SK-N-SH treated with all-trans-retinoic acid at 6 μM for 48 hours (cell line): ENCODE data around the gene NCDN.

Experiments
- ATAC-seq: fragments of 200-7000 bp; cut with Tn5 transposase; 3 replicates; pipeline ENCODE4 v1.9.1; 2020; ENCODE audit warnings: mild to moderate bottlenecking, moderate library complexity
- ARNTL ChIP-seq: fragments of 450-650 bp; formaldehyde crosslinking; IDR thresholded peaks from 2 replicates; pipeline ENCODE4 v1.5.0; 2020; ENCODE audit warnings: low read depth, mild to moderate bottlenecking, moderate library complexity, borderline replicate concordance
- BACH2 ChIP-seq: fragments of 250-450 bp; sonication (Bioruptor Pico); IDR thresholded peaks from 2 replicates; pipeline ENCODE4 v1.9.0; 2021; ENCODE audit warnings: mild to moderate bottlenecking, borderline replicate concordance
- CSDC2 ChIP-seq: fragments of 250-450 bp; sonication (Bioruptor Pico); IDR thresholded peaks from 2 replicates; pipeline ENCODE4 v1.5.0; 2020; ENCODE audit warnings: mild to moderate bottlenecking, moderate library complexity
- ESRRG ChIP-seq: fragments of 250-450 bp; sonication (Bioruptor Pico); IDR thresholded peaks from 2 replicates; pipeline ENCODE4 v1.6.1; 2021; ENCODE audit warnings: mild to moderate bottlenecking
- GLIS3 ChIP-seq: fragments of 250-450 bp; sonication (Bioruptor Pico); IDR thresholded peaks from 2 replicates; pipeline ENCODE4 v1.5.0; 2020; ENCODE audit warnings: mild to moderate bottlenecking, moderate library complexity
- ISL1 ChIP-seq: fragments of 250-450 bp; sonication (Bioruptor Pico); IDR thresholded peaks from 2 replicates; pipeline ENCODE4 v2.1.2; 2022; ENCODE audit warnings: mild to moderate bottlenecking, moderate library complexity
- OSR1 ChIP-seq: fragments of 250-450 bp; sonication (Bioruptor Pico); IDR thresholded peaks from 2 replicates; pipeline ENCODE4 v1.8.0; 2022; ENCODE audit warnings: moderate library complexity, mild to moderate bottlenecking, inconsistent platforms
- PATZ1 ChIP-seq: fragments of 250-450 bp; sonication (Bioruptor Pico); IDR thresholded peaks from 2 replicates; pipeline ENCODE4 v1.8.0; 2020; ENCODE audit warnings: mild to moderate bottlenecking, moderate library complexity, borderline replicate concordance
- PPARA ChIP-seq: fragments of 250-450 bp; sonication (Bioruptor Pico); IDR thresholded peaks from 2 replicates; pipeline ENCODE4 v1.5.0; 2020; ENCODE audit warnings: mild to moderate bottlenecking, borderline replicate concordance
- RARB ChIP-seq: fragments of 250-450 bp; sonication (Bioruptor Pico); IDR thresholded peaks from 2 replicates; pipeline ENCODE4 v1.8.0; 2021; ENCODE audit warnings: mild to moderate bottlenecking, moderate library complexity
- SNAI2 ChIP-seq: fragments of 250-450 bp; sonication (Bioruptor Pico); IDR thresholded peaks from 2 replicates; pipeline ENCODE4 v1.5.0; 2020; ENCODE audit warnings: mild to moderate bottlenecking, moderate library complexity
- TCF4 ChIP-seq: fragments of 250-450 bp; sonication (Bioruptor Pico); IDR thresholded peaks from 2 replicates; pipeline ENCODE4 v1.8.0; 2021; ENCODE audit warnings: mild to moderate bottlenecking, moderate library complexity, borderline replicate concordance
- TOX ChIP-seq: fragments of 250-450 bp; sonication (Bioruptor Pico); IDR thresholded peaks from 2 replicates; pipeline ENCODE4 v1.8.0; 2021; ENCODE audit warnings: mild to moderate bottlenecking, moderate library complexity, borderline replicate concordance
- ZFP3 ChIP-seq: fragments of 250-450 bp; sonication (Bioruptor Pico); IDR thresholded peaks from 2 replicates; pipeline ENCODE4 v1.5.0; 2020; ENCODE audit warnings: mild to moderate bottlenecking, moderate library complexity
- ZFP30 ChIP-seq: fragments of 450-650 bp; formaldehyde crosslinking; IDR thresholded peaks from 2 replicates; pipeline ENCODE4 v1.5.0; 2022; ENCODE audit warnings: mild to moderate bottlenecking, moderate library complexity
- ZNF565 ChIP-seq: fragments of 450-650 bp; formaldehyde crosslinking; conservative IDR thresholded peaks from 2 replicates; pipeline ENCODE4 v1.5.0; 2020; ENCODE audit warnings: low read depth, mild to moderate bottlenecking, moderate library complexity
- ZNF70 ChIP-seq: fragments of 450-650 bp; formaldehyde crosslinking; IDR thresholded peaks from 2 replicates; pipeline ENCODE4 v1.5.0; 2020; ENCODE audit warnings: mild to moderate bottlenecking, moderate library complexity
- ZNF8 ChIP-seq: fragments of 450-650 bp; formaldehyde crosslinking; IDR thresholded peaks from 2 replicates; pipeline ENCODE4 v1.5.0; 2020; ENCODE audit warnings: mild to moderate bottlenecking, moderate library complexity
- TF ChIP-seq, protein P1 (sequence below): fragments of 250-450 bp; sonication (Bioruptor Pico); IDR thresholded peaks from 2 replicates; pipeline ENCODE4 v1.8.0; 2021; ENCODE audit warnings: low read depth, mild to moderate bottlenecking, moderate library complexity, borderline replicate concordance
- TF ChIP-seq, protein P2 (sequence below): fragments of 250-450 bp; sonication (Bioruptor Pico); IDR thresholded peaks from 2 replicates; pipeline ENCODE4 v1.5.1; 2020; ENCODE audit warnings: low read depth, mild to moderate bottlenecking, moderate library complexity
- TF ChIP-seq, protein P3 (sequence below): fragments of 250-450 bp; sonication (Bioruptor Pico); IDR thresholded peaks from 2 replicates; pipeline ENCODE4 v1.5.0; 2020; ENCODE audit warnings: mild to moderate bottlenecking, moderate library complexity
- TF ChIP-seq, protein P4 (sequence below): fragments of 250-450 bp; sonication (Bioruptor Pico); IDR thresholded peaks from 2 replicates; pipeline ENCODE4 v1.5.1; 2021; ENCODE audit warnings: mild to moderate bottlenecking, moderate library complexity

Gene NCDN

DNA sequence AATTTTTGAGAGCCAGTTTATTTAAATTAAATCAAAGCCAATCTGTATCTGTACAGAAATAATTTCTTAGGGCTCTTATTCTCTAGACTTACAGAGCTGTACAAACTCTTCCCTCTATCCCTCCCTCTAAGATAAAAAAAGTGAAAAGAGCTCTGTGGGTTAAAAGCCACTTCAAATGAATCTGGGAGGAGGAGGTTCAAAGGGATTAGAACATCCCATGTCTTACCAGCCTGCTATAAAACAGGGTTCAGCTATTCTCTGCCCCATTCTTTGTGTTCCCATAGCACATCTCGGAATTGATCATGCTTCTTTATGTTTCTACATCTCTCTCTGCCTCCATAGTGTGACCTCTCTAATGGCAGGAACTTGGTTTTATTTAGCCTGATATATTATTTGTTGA, 19.8 kb upstream of the NCDN start:
- ATAC-seq = no peak
- TF ChIP-seq, protein P1, sequence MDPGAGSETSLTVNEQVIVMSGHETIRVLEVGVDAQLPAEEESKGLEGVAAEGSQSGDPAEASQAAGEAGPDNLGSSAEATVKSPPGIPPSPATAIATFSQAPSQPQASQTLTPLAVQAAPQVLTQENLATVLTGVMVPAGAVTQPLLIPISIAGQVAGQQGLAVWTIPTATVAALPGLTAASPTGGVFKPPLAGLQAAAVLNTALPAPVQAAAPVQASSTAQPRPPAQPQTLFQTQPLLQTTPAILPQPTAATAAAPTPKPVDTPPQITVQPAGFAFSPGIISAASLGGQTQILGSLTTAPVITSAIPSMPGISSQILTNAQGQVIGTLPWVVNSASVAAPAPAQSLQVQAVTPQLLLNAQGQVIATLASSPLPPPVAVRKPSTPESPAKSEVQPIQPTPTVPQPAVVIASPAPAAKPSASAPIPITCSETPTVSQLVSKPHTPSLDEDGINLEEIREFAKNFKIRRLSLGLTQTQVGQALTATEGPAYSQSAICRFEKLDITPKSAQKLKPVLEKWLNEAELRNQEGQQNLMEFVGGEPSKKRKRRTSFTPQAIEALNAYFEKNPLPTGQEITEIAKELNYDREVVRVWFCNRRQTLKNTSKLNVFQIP (CRISPR knock-in tag) = no peak
- TF ChIP-seq BACH2 (no peak), ARNTL (no peak), ZNF565 (CRISPR knock-in tag) (no peak), GLIS3 (CRISPR knock-in tag) (no peak), ISL1 (no peak), ZFP30 (CRISPR knock-in tag) (no peak), PATZ1 (no peak), ZNF70 (no peak)
- TF ChIP-seq, protein P2, sequence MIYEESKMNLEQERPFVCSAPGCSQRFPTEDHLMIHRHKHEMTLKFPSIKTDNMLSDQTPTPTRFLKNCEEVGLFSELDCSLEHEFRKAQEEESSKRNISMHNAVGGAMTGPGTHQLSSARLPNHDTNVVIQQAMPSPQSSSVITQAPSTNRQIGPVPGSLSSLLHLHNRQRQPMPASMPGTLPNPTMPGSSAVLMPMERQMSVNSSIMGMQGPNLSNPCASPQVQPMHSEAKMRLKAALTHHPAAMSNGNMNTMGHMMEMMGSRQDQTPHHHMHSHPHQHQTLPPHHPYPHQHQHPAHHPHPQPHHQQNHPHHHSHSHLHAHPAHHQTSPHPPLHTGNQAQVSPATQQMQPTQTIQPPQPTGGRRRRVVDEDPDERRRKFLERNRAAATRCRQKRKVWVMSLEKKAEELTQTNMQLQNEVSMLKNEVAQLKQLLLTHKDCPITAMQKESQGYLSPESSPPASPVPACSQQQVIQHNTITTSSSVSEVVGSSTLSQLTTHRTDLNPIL (CRISPR knock-in tag) = no peak

GRCh38 chr1:35539073-35539823, 18.4 kb upstream of the NCDN start:
- peak; percentile 53 for ATAC-seq
- TF ChIP-seq OSR1 (no peak), ZNF565 (CRISPR knock-in tag) (no peak), ARNTL (no peak)
- TF ChIP-seq, all 23 proteins: peak for 0

- ATAC-seq = peak; percentile 84
- no peak for TF ChIP-seq ZFP3 (CRISPR knock-in tag)
- TF ChIP-seq ZNF565 (CRISPR knock-in tag) = no peak
- TF ChIP-seq ZNF8 (CRISPR knock-in tag) = no peak
- no peak for TF ChIP-seq TOX (CRISPR knock-in tag)
- no peak for TF ChIP-seq SNAI2 (CRISPR knock-in tag)
- TF ChIP-seq, protein P2 (CRISPR knock-in tag) = no peak
- TF ChIP-seq, protein P3, sequence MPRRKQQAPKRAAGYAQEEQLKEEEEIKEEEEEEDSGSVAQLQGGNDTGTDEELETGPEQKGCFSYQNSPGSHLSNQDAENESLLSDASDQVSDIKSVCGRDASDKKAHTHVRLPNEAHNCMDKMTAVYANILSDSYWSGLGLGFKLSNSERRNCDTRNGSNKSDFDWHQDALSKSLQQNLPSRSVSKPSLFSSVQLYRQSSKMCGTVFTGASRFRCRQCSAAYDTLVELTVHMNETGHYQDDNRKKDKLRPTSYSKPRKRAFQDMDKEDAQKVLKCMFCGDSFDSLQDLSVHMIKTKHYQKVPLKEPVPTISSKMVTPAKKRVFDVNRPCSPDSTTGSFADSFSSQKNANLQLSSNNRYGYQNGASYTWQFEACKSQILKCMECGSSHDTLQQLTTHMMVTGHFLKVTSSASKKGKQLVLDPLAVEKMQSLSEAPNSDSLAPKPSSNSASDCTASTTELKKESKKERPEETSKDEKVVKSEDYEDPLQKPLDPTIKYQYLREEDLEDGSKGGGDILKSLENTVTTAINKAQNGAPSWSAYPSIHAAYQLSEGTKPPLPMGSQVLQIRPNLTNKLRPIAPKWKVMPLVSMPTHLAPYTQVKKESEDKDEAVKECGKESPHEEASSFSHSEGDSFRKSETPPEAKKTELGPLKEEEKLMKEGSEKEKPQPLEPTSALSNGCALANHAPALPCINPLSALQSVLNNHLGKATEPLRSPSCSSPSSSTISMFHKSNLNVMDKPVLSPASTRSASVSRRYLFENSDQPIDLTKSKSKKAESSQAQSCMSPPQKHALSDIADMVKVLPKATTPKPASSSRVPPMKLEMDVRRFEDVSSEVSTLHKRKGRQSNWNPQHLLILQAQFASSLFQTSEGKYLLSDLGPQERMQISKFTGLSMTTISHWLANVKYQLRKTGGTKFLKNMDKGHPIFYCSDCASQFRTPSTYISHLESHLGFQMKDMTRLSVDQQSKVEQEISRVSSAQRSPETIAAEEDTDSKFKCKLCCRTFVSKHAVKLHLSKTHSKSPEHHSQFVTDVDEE = no peak
- no peak for TF ChIP-seq PATZ1
- TF ChIP-seq, protein P4, sequence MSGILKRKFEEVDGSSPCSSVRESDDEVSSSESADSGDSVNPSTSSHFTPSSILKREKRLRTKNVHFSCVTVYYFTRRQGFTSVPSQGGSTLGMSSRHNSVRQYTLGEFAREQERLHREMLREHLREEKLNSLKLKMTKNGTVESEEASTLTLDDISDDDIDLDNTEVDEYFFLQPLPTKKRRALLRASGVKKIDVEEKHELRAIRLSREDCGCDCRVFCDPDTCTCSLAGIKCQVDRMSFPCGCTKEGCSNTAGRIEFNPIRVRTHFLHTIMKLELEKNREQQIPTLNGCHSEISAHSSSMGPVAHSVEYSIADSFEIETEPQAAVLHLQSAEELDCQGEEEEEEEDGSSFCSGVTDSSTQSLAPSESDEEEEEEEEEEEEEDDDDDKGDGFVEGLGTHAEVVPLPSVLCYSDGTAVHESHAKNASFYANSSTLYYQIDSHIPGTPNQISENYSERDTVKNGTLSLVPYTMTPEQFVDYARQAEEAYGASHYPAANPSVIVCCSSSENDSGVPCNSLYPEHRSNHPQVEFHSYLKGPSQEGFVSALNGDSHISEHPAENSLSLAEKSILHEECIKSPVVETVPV (CRISPR knock-in tag) = no peak
- TF ChIP-seq OSR1 = no peak
- TF ChIP-seq CSDC2 (CRISPR knock-in tag) = no peak
- no peak for TF ChIP-seq ZNF70
- TF ChIP-seq ISL1 = no peak
- no peak for TF ChIP-seq TCF4 (CRISPR knock-in tag)
- TF ChIP-seq BACH2 = no peak
- TF ChIP-seq ARNTL = no peak
- TF ChIP-seq ZFP30 (CRISPR knock-in tag) = no peak
- TF ChIP-seq RARB = no peak
- TF ChIP-seq ESRRG (CRISPR knock-in tag) = no peak
- TF ChIP-seq PPARA (CRISPR knock-in tag) = no peak
Measured at GRCh38 chr1:35539824-35540261, 17.8 kb upstream of the NCDN start.
